GM10266 (cell line): Measurements from ENCODE around the gene SPOCK2.
"Not testable (repeated sequence)": the region's sequence is repeated elsewhere in the genome, so short reads cannot be mapped to it uniquely, and the experiment has no call there.

Experiments
- DNase-seq: peaks from one replicate; pipeline ENCODE4 v3.0.0; 2012; ENCODE audit errors: extremely low spot score
- CTCF ChIP-seq: IDR thresholded peaks from 2 replicates; pipeline ENCODE4 v1.5.1; 2012; ENCODE audit warnings: mild to moderate bottlenecking, low read depth; ENCODE audit not compliant: control insufficient read depth, insufficient read depth; ENCODE audit errors: missing control alignments

SPOCK2 gene

GRCh38 chr10:72116372-72116771, 28.0 kb upstream of the SPOCK2 start:
- no peak for TF ChIP-seq CTCF
- no peak for DNase-seq

- DNase-seq = no peak
- no peak for TF ChIP-seq CTCF
Observed at GRCh38 chr10:72114706-72115450, 26.5 kb upstream of the SPOCK2 start.

GRCh38 chr10:72110673-72111401, 22.5 kb upstream of the SPOCK2 start:
- no peak for TF ChIP-seq CTCF
- DNase-seq = no peak

GRCh38 chr10:72109636-72110157, 21.3 kb upstream of the SPOCK2 start:
- TF ChIP-seq CTCF = no peak
- no peak for DNase-seq

- TF ChIP-seq CTCF = no peak
- DNase-seq = no peak
Observed at GRCh38 chr10:72108830-72109635, 20.7 kb upstream of the SPOCK2 start.

GRCh38 chr10:72108004-72108370, 19.6 kb upstream of the SPOCK2 start:
- not testable (repeated sequence) for DNase-seq

- no peak for TF ChIP-seq CTCF
- DNase-seq = no peak
Observed at GRCh38 chr10:72107325-72108003, 19.1 kb upstream of the SPOCK2 start.
